Activated naive CD4-positive, alpha-beta T cell (primary cell): ENCODE measurements around the gene ADAMTS3.

Experiments used
- DNase-seq, 4 experiments: peaks; one replicate each; lab custom pipeline; 2025; lab: John Stamatoyannopoulos, UW

Gene ADAMTS3

GRCh38 chr4:72286910-72287309 is 282.1 kb downstream of the ADAMTS3 start:
- no peak for DNase-seq

- no peak for DNase-seq
These were observed 282.8 kb downstream of the ADAMTS3 start for GRCh38 chr4:72286185-72286584.

- no peak for DNase-seq
These were observed 285.7 kb downstream of the ADAMTS3 start for GRCh38 chr4:72283357-72283756.

- no peak for DNase-seq
These were observed 288.8 kb downstream of the ADAMTS3 start for GRCh38 chr4:72280252-72280651.

GRCh38 chr4:72275381-72275780 is 293.6 kb downstream of the ADAMTS3 start:
- no peak for DNase-seq

GRCh38 chr4:72274251-72274650 is 294.8 kb downstream of the ADAMTS3 start:
- no peak for DNase-seq

- no peak for DNase-seq
These were observed 313.8 kb downstream of the ADAMTS3 start for GRCh38 chr4:72255269-72255668.

- DNase-seq: no peak
These were observed 325.4 kb downstream of the ADAMTS3 start for GRCh38 chr4:72243641-72244040.

GRCh38 chr4:72239487-72240116 is 329.4 kb downstream of the ADAMTS3 start:
- no peak for DNase-seq
